Measurements from ENCODE around the gene AGK.

Gene AGK

GRCh38 chr7:141668853-141669252, 117.6 kb downstream of the AGK start:
- no peak for TF ChIP-seq CTCF (IDR thresholded peaks at IDR 0.05; ENCODE audit: low read depth, low read length)
- no peak for DNase-seq (ENCODE audit: low read depth, low spot score)
- no peak overlapping the region for H3K4me3 ChIP-seq (ENCODE audit: low read depth, low read length)
- in situ Hi-C loops (cut with HindIII; ENCODE audit: low sequenced_read_pairs), result no loop called here

- in situ Hi-C loops (cut with HindIII; ENCODE audit: low sequenced_read_pairs), result no loop called here
- H3K4me3 ChIP-seq (ENCODE audit: low read depth, low read length), result no peak overlapping the region
- no peak for DNase-seq (ENCODE audit: low read depth, low spot score)
- TF ChIP-seq CTCF (IDR thresholded peaks at IDR 0.05; ENCODE audit: low read depth, low read length), result no peak
Measured at GRCh38 chr7:141671705-141672496, 120.7 kb downstream of the AGK start.

- in situ Hi-C loops (cut with HindIII; ENCODE audit: low sequenced_read_pairs), result no loop called here
- H3K4me3 ChIP-seq (ENCODE audit: low read depth, low read length), result no peak overlapping the region
- DNase-seq (ENCODE audit: low read depth, low spot score), result no peak
- no peak for TF ChIP-seq CTCF (IDR thresholded peaks at IDR 0.05; ENCODE audit: low read depth, low read length)
Measured at GRCh38 chr7:141673346-141673745, 122.1 kb downstream of the AGK start.

- no peak overlapping the region for H3K4me3 ChIP-seq (ENCODE audit: low read depth, low read length)
- peak; percentile 49 for DNase-seq (ENCODE audit: low read depth, low spot score)
- in situ Hi-C loops (cut with HindIII; ENCODE audit: low sequenced_read_pairs), result no loop called here
- no peak for TF ChIP-seq CTCF (IDR thresholded peaks at IDR 0.05; ENCODE audit: low read depth, low read length)
Measured at GRCh38 chr7:141674171-141674671, 123.0 kb downstream of the AGK start.

- peak; percentile 6 for DNase-seq (ENCODE audit: low read depth, low spot score)
- in situ Hi-C loops (cut with HindIII; ENCODE audit: low sequenced_read_pairs), result no loop called here
- peak; percentile 51 for TF ChIP-seq CTCF (IDR thresholded peaks at IDR 0.05; ENCODE audit: low read depth, low read length)
- H3K4me3 ChIP-seq (ENCODE audit: low read depth, low read length), result no peak overlapping the region
Measured at GRCh38 chr7:141674702-141675101, 123.5 kb downstream of the AGK start.

- no peak for TF ChIP-seq CTCF (IDR thresholded peaks at IDR 0.05; ENCODE audit: low read depth, low read length)
- no peak for DNase-seq (ENCODE audit: low read depth, low spot score)
- H3K4me3 ChIP-seq (ENCODE audit: low read depth, low read length), result no peak overlapping the region
- in situ Hi-C loops (cut with HindIII; ENCODE audit: low sequenced_read_pairs), result no loop called here
Measured at GRCh38 chr7:141675436-141676215, 124.4 kb downstream of the AGK start.

All from astrocyte of the spinal cord (primary cell).